Umbilical cord (tissue), 2 donors: ENCODE results near the gene LYAR. TPM values are rescaled to one million over a fixed set of nuclear protein-coding genes. Genes with fewer than 3 reads are reported as not detected.
A peak's percentile ranks its signal among the peaks of the same experiment; 100 is the strongest.

Experiments used
- DNase-seq: peaks from one replicate; pipeline ENCODE4 v3.0.0-alpha.2; 2015; ENCODE audit warnings: low spot score
- total RNA-seq: library from RNA; depleted of rRNA; stranded (reverse); fragments of >200 nt; gene quantifications from one replicate; pipeline ENCODE4 v1.2.3, GENCODE V29; 2014; ENCODE audit warnings: low replicate concordance; ENCODE audit not compliant: insufficient read depth

LYAR gene
- total RNA-seq: 7.9 TPM

GRCh38 chr4:4289941-4290850 lies at the start of gene LYAR, which contains the start of gene ZBTB49:
LYAR (minus strand) TSS chr4:4290154; CDS start chr4:4283742, 6,412 bp downstream.
ZBTB49 (plus strand) TSS chr4:4290251; CDS start chr4:4299946, 9,695 bp downstream.
- DNase-seq: peak; percentile 94

DNA sequence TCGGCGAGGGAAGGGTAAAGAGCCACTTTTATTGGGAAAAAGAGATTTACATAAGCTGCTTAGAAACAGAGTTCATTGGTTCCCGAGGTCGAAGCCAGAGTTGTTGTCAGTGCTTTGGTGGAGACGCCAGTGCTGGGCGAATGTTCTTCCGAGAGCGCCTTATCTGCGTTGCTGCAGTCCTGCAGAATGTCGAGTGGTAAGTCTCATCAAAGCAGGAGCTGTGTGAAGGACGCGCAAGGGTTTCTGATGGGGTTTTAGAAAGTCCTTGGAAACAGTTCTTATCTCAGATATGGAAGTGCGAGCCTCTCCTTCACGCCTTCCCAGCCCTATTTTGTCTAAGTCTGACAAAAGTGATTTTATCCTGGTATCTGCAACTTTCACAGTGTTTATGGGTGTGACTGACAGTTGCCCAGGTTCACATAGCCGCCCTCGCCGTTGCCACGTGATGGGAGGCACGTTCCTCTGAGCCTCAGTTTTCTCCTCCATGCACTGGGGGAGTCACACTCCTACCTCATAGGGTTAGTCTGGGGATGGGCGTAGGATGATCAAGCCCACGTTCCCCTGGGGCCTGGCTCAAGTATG lies 49.6 kb upstream of the LYAR start:
- peak; percentile 99 for DNase-seq

DNA sequence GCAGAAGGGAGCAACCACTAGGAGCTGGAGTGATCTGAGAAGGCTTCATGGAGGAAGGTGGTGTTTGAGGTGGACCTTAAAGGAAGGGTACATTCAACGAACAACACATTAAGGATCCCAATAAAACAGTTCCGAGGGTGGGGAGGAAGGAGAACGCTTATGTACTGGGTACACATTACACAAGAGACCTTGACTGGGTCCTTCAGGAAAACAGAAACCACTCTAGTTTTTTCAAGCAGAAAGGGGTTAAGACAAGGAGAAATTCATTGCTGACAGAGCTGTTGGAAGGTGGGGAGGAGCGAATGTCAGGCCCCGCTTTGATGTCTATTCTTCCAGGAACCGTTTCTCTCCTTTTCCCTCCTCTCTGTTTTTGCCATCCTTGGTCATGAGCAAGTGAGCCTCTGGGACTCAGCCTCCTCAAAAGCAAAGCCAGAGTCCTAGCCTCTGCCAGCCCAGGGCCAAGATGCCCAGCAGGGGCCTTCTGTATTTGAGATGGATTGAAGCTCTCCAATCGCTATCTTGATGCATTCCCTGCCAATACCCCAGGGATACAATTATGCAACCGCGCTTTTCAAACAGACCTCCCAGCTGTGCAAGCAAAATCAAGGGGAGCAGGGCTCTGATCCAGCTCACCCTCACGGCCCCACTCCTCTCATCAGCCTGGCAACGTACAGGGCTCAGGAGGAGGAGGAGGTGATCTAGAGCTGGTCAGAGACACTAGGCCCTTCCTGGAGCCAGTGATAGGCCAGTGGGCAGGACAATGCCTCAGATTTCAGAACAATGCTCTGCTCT lies 48.5 kb upstream of the LYAR start:
- peak; percentile 58 for DNase-seq

DNA sequence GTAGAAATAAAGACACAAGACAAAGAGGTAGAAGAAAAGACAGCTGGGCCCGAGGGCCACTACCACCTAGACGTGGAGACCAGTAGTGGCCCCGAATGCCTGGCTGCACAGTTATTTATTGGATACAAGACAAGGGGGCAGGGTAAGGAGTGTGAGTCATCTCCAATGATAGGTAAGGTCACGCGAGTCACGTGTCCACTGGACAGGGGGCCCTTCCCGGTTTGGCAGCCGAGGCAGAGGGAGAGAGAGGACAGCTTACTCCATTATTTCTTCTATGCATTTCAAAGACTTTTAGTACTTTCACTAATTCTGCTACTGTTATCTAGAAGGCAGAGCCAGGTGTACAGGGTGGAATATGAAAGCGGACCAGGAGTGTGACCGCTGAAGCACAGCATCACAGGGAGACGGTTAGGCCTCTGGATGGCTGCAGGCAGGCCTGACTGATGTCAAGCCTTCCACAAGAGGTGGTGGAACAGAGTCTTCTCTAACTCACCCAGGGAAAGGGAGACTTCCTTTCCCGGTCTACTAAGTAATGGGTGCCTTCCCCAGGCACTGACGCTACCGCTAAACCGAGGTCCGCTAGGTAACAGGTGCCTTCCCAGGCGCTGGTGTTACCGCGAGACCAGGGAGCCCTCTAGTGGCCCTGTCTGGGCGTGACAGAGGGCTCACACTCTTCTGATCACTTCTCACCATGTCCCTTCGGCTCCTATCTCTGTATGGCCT lies 45.0 kb upstream of the LYAR start:
- DNase-seq: peak; percentile 60

DNA sequence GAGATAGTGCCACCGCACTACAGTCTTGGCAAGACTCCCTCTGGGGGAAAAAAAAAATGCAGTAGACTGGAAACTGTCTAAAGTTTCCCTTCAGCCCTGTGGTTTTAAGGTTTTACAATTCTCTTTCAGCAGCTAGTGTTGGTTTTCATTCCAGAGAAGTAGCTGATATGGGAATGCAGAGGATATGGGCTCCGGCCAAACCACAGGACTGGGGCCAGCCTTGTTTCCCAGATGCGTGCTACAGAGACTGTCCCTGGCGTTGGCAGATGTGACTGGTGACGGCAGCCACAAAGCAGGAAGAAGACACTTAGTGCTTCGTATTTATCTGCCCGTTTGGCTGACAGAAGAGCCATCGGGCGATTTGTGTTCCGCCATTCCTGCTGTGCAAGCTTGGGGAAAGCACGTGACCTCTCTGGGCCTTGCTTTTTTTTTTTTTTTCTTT lies 43.3 kb upstream of the LYAR start:
- peak; percentile 92 for DNase-seq

DNA sequence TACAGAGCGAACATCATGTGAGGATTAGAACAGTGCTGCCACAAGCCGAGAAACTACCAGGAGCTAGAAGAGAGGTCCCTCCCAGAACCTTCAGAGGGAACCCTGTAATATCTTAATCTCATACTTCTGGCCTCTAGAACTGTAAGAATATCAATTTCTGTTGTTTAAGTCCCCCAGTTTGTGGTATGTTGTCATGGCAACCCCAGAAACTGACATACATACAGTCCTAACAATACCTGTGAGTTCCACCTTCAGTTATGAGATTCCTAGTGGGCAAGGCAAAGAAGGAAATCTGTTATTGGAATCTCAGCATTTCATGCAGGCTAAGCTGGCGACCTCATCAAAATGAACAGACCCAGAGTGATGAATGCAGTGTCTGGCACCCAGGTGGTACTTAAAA lies 42.6 kb upstream of the LYAR start:
- DNase-seq: no peak

DNA sequence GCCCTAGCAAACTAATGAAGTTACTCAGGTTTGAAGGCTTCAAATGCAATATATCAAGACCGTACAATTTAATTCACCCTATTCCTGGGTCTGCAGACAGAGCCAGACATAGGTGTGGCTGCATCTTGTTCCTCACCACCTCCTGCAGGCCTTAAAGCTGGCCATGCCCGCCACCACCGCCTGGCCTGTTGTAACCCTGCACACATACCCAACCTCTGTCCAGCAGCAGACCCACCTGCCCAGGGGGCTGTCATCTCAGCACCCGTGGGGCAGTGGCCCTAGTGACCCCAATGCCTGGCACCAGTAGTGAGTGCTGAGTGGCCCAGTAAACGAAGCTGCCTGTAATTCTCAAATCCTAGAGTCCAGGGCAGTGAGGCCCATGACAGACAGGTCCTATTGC lies 40.8 kb upstream of the LYAR start:
- no peak for DNase-seq

DNA sequence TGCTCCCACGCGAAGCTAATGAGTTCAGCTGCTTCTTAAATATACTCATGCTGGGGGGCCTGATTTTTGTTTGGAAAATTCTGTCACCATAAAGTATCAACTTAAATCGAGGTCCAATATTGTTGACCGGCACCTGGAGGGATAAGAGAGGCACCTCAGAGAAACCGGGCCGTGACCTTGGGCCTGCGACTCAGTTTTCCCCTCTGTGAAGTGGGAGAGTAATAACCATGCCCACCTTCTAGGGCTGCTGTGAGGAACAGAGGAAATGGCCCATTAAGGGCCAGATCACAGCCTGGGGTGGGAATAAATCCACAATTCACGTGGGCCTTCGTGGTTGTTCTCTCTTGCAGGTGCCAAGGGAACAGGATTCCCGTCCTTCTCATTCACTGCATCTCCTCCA lies 39.5 kb upstream of the LYAR start:
- DNase-seq: no peak

DNA sequence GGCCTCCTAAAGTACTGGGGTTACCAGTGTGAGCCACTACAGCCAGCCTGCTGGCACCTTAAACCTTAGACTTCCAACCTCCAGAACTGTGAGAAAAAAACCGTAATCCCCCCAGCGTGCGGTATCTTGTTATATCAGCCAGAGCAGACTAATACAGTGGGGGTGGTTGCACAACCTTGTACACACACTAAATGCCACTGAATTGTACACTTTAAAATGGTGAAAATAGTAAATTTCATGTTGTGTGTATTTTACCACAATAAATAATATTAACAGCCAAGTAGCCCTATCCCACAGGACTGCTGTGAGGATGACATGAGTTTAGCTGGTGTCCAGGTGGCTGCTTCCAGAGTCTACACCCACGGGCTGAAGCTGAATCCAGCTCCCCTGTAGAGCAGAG lies 38.9 kb upstream of the LYAR start:
- no peak for DNase-seq

- no peak for DNase-seq
These were observed 38.3 kb upstream of the LYAR start for GRCh38 chr4:4328206-4328605.

DNA sequence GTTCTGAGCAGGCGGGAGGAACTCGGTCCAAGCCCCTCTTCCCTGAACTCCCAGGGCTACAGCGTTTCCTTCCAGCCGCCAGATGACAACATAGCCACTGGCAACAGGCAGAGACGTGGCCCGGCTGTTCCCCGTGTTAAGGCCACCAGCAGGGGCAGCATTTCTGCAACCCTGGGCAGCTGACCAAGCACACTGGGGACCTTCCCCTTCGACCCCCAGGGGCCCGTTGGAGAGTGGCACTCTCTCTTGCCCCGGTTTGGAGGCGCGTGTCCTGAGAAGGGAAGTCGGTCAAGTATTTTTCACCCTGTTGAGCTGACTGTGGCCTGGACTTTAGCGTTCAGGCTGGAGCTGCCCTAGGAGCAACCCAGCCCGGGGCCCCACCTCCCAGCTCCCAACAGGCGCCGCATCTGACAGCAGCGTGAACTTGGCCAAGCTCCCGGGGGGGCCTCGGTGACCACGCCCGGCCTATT lies 37.7 kb upstream of the LYAR start:
- DNase-seq: no peak

- no peak for DNase-seq
These were observed 36.2 kb upstream of the LYAR start for GRCh38 chr4:4326166-4326565.

DNA sequence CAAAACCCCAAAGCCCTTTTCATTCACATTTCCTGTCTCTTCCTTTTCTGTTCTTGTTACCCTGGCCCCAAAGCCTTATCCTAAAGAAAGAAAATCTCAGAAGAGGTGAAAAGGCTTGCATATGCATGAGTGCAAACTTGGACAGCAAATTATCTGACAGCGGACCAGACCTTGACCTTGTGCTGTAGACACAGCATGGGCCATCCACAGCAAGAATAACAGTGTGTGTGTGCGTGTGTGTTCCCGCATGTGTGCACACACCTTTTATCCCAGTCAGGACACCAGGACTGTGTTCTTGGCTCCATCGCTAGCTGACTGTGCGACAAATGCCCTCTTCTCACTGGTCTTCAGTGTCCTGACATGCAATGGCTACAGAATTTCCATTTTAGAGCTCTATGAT lies 35.4 kb upstream of the LYAR start:
- no peak for DNase-seq

DNA sequence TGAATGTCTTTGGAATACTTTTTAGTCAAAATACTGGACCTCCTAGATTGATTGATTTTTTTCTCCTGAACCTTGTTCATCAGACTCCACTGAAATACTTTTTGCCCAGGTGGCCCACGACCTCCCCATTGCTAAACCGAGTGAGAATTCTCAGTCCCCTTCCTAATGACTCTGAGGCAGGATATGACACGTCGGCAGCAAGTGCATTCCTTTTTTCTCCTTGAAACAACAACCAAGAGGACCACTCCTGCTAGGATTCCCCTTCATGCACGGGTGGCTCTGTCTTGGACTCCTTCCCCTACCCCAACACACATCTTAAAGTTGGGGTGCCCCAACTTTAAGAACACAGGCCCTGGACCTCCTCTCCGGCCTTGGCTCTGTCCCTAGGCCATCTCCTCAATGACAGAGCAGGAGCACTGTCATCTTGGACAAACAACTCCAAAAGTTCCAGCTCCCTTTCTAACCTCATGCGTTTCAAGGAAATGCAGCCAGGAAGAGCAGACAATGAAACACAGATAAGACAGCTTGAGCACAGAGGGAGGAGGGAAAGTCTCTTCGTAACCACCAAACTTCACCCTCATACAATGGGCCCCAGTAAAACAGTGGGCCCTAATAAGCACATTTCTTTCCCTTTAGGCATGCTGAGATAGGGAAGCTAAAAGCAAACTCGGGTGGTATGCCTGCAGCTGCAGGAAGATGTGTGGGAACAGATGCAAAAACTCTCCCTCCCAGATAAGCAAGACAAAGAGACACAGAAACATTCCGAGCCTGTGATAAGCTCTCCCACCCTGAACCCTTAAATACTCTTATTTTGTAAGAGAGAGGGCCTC lies 34.0 kb upstream of the LYAR start:
- DNase-seq: peak; percentile 55

- no peak for DNase-seq
These were observed 32.2 kb upstream of the LYAR start for GRCh38 chr4:4321951-4322688.

- no peak for DNase-seq
These were observed 31.2 kb upstream of the LYAR start for GRCh38 chr4:4320951-4321714.

- no peak for DNase-seq
These were observed 30.6 kb upstream of the LYAR start for GRCh38 chr4:4320528-4320927.

- DNase-seq: no peak
These were observed 27.7 kb upstream of the LYAR start for GRCh38 chr4:4317496-4318232.
